ENCODE results near the gene CHMP4B.

The CHMP4B gene

GRCh38 chr20:33866398-33867100 is 55.4 kb downstream of the CHMP4B start:
- DNase-seq = no peak

GRCh38 chr20:33868042-33868441 is 56.9 kb downstream of the CHMP4B start:
- DNase-seq = no peak

GRCh38 chr20:33868595-33868994 is 57.4 kb downstream of the CHMP4B start:
- no peak for DNase-seq

- no peak for DNase-seq
Observed at GRCh38 chr20:33869283-33869682, 58.1 kb downstream of the CHMP4B start.

GRCh38 chr20:33871362-33871761 is 60.2 kb downstream of the CHMP4B start:
- DNase-seq = no peak

GRCh38 chr20:33874129-33874528 is 63.0 kb downstream of the CHMP4B start:
- DNase-seq = no peak

- DNase-seq = no peak
Observed at GRCh38 chr20:33875055-33875454, 63.9 kb downstream of the CHMP4B start.

GRCh38 chr20:33875534-33876026 is 64.4 kb downstream of the CHMP4B start:
- DNase-seq = no peak

GRCh38 chr20:33878583-33878982 is 67.4 kb downstream of the CHMP4B start:
- DNase-seq = no peak

- no peak for DNase-seq
Observed at GRCh38 chr20:33880396-33880795, 69.2 kb downstream of the CHMP4B start.

GRCh38 chr20:33881989-33882388 is 70.8 kb downstream of the CHMP4B start:
- no peak for DNase-seq

- no peak for DNase-seq
Observed at GRCh38 chr20:33882481-33882880, 71.3 kb downstream of the CHMP4B start.

GRCh38 chr20:33883164-33883563 is 72.0 kb downstream of the CHMP4B start:
- DNase-seq = no peak

- DNase-seq = no peak
Observed at GRCh38 chr20:33884633-33885032, 73.5 kb downstream of the CHMP4B start.

GRCh38 chr20:33889312-33889711 is 78.2 kb downstream of the CHMP4B start:
- DNase-seq = no peak

GRCh38 chr20:33890557-33890956 is 79.4 kb downstream of the CHMP4B start:
- no peak for DNase-seq

- DNase-seq = no peak
Observed at GRCh38 chr20:33893314-33893713, 82.2 kb downstream of the CHMP4B start.

GRCh38 chr20:33894798-33895197 is 83.7 kb downstream of the CHMP4B start:
- DNase-seq = no peak

GRCh38 chr20:33896509-33896908 is 85.4 kb downstream of the CHMP4B start:
- DNase-seq = no peak

GRCh38 chr20:33897313-33897912 is 86.3 kb downstream of the CHMP4B start:
- DNase-seq = no peak

GRCh38 chr20:33899106-33899505 is 88.0 kb downstream of the CHMP4B start:
- DNase-seq = no peak

GRCh38 chr20:33900521-33901131 is 89.5 kb downstream of the CHMP4B start:
- DNase-seq = no peak

GRCh38 chr20:33901132-33901523 is 90.0 kb downstream of the CHMP4B start:
- no peak for DNase-seq

GRCh38 chr20:33902011-33902410 is 90.9 kb downstream of the CHMP4B start:
- no peak for DNase-seq
